ENCODE measurements around the gene FAM53A.

Gene FAM53A

GRCh38 chr4:1720163-1720983 is 36.3 kb upstream of the FAM53A start:
- H3K9me3 ChIP-seq (ENCODE audit: severe bottlenecking), result no peaks in the 10 kb centered on the region
- peak overlapping the region; percentile 58 for H3K4me3 ChIP-seq (ENCODE audit: severe bottlenecking)
- H3K4me1 ChIP-seq (ENCODE audit: insufficient read depth, poor library complexity, severe bottlenecking), result peaks cover 5% of the 10 kb centered on the region
- peaks cover 42% of the 10 kb centered on the region for H3K36me3 ChIP-seq (ENCODE audit: low read depth)
- peak overlapping the region; percentile 63 for H3K27ac ChIP-seq (ENCODE audit: poor library complexity, severe bottlenecking)
- H3K27me3 ChIP-seq (ENCODE audit: insufficient read depth, poor library complexity, severe bottlenecking), result no peaks in the 10 kb centered on the region
- ATAC-seq (ENCODE audit: low read depth) (no peak; the same call in 2 of the 3 replicates), DNase-seq (ENCODE audit: low spot score) (no peak)
- TF ChIP-seq CTCF (IDR thresholded peaks at IDR 0.05; ENCODE audit: poor library complexity, severe bottlenecking), result no peak

GRCh38 chr4:1718095-1718850 is 34.2 kb upstream of the FAM53A start:
- H3K4me3 ChIP-seq (ENCODE audit: severe bottlenecking), result no peak overlapping the region
- H3K4me1 ChIP-seq (ENCODE audit: insufficient read depth, poor library complexity, severe bottlenecking), result peaks cover 5% of the 10 kb centered on the region
- no peaks in the 10 kb centered on the region for H3K9me3 ChIP-seq (ENCODE audit: severe bottlenecking)
- ATAC-seq (ENCODE audit: low read depth) (no peak), DNase-seq (ENCODE audit: low spot score) (no peak)
- TF ChIP-seq CTCF (IDR thresholded peaks at IDR 0.05; ENCODE audit: poor library complexity, severe bottlenecking), result no peak
- peaks cover 30% of the 10 kb centered on the region for H3K36me3 ChIP-seq (ENCODE audit: low read depth)
- no peak overlapping the region for H3K27ac ChIP-seq (ENCODE audit: poor library complexity, severe bottlenecking)
- no peaks in the 10 kb centered on the region for H3K27me3 ChIP-seq (ENCODE audit: insufficient read depth, poor library complexity, severe bottlenecking)

GRCh38 chr4:1717129-1718094 is 33.3 kb upstream of the FAM53A start:
- no peaks in the 10 kb centered on the region for H3K27me3 ChIP-seq (ENCODE audit: insufficient read depth, poor library complexity, severe bottlenecking)
- no peak for ATAC-seq (ENCODE audit: low read depth)
- H3K4me1 ChIP-seq (ENCODE audit: insufficient read depth, poor library complexity, severe bottlenecking), result no peaks in the 10 kb centered on the region
- no peak overlapping the region for H3K4me3 ChIP-seq (ENCODE audit: severe bottlenecking)
- DNase-seq (ENCODE audit: low spot score), result peak; percentile 62
- H3K9me3 ChIP-seq (ENCODE audit: severe bottlenecking), result no peaks in the 10 kb centered on the region
- peaks cover 23% of the 10 kb centered on the region for H3K36me3 ChIP-seq (ENCODE audit: low read depth)
- TF ChIP-seq CTCF (IDR thresholded peaks at IDR 0.05; ENCODE audit: poor library complexity, severe bottlenecking), result no peak
- no peak overlapping the region for H3K27ac ChIP-seq (ENCODE audit: poor library complexity, severe bottlenecking)

- Histone ChIP-seq H3K4me1 (ENCODE audit: insufficient read depth, poor library complexity, severe bottlenecking) (no peaks in the 10 kb centered on the region), H3K27ac (ENCODE audit: poor library complexity, severe bottlenecking) (no peak overlapping the region), H3K27me3 (ENCODE audit: insufficient read depth, poor library complexity, severe bottlenecking) (no peaks in the 10 kb centered on the region), H3K36me3 (ENCODE audit: low read depth) (peaks cover 19% of the 10 kb centered on the region), H3K4me3 (ENCODE audit: severe bottlenecking) (no peak overlapping the region), H3K9me3 (ENCODE audit: severe bottlenecking) (no peaks in the 10 kb centered on the region)
- DNase-seq (ENCODE audit: low spot score) (peak; percentile 47), ATAC-seq (ENCODE audit: low read depth) (no peak)
- TF ChIP-seq CTCF (IDR thresholded peaks at IDR 0.05; ENCODE audit: poor library complexity, severe bottlenecking), result no peak
Observed at GRCh38 chr4:1716065-1716945, 32.2 kb upstream of the FAM53A start.

Measured in RWPE2 (cell line).